ENCODE data around the gene NBEAL2.
"Not testable (repeated sequence)": the region's sequence is repeated elsewhere in the genome, so short reads cannot be mapped to it uniquely, and the experiment has no call there.

NBEAL2 gene

DNA sequence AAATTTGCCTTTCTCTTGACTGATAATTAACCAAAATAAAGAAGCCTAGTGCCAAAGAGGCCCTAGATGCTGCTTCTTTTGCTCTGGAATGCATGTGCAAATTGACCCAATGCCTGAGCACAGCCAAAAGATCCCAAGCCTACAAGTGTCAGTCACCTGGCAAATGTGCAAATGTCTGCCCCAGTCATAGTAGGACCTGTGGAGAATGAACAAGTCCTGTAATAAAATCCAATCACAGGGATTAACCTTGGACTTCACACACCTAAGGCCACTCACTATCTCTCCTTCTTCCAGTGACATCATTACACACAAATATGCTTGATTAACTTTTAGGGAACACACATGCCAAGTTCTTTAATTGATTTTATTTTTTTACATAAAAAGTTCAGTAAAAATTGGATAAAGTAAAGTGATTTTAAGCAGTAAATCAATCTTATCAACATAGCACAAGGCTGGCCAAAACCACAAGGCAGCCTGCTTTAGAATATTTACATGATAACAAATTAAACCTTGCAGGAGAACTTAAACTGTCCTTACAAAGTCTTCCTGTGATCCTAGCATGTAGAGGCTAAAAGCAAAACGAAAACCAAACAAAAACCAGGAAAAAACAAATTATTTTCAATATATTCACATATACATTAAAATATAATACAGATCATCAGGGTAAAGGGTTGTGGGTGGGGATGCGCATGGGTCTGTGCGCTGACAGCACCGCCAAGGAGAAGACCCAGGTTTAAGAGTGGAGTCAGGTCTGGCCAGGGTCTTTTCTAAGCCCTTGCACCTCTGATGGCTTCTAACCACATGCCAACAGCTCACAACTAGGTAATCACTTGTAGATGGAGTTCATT lies 36.8 kb downstream of the NBEAL2 start:
- no peak for DNase-seq

DNA sequence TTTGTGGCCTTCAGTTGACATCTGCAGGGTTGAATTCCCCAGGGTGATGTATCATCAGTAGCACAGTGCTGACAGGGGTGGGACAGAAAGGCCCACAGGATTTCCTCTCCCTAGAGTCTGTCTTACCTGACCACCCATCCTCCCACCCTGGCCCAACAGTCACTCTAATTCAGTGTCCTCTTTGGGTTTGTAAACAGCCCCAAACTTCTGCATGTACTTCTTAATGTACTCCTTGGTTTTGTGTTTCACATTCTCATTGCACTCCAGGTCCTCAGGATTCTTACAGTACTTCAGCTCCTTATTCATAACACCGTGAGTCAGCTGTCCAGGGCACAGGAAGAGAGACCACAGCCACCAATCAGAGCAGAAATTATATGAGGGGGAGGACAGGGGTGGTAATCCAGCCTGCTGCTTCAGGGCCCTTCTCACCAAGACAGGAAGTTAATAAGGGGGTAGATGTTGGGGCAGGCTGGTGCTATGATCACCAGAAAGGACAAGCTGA lies 37.5 kb downstream of the NBEAL2 start:
- DNase-seq = no peak

DNA sequence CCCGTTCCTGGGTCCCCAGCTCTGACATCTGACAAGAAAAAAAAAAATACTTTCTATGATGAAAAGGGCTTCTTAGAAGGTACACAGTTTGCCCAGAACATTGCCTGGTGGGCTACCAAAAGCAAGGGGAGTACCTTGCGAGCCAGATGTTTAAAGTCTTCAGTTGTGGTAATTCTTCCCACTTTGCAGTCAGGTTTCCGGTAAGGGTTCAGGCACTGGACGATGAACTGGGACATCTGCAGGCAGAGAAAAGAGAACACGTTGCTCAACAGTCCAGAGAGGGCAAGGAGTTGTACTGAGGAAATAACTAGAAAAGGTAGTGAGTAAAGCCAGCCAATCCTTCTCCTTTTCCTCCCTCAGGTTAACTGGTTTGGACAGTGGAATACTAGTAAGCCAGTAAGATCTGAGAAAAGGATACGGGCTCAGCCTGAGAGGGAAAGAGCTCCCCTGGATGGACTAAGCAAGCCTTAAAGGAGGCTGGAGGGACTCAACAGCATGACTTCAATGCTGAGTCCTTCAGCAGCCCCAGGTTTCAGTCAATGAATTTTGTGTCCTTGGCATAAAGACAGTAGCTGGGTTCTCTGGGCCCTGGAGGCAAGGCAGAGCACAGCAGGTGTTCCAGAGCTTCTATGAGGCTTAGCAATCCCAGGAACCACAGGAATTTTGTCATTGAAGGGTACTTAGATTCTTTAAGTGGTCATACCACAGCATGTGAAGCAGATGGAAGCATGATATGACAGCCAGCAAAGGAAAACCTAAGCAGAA lies 38.2 kb downstream of the NBEAL2 start:
- DNase-seq = no peak

DNA sequence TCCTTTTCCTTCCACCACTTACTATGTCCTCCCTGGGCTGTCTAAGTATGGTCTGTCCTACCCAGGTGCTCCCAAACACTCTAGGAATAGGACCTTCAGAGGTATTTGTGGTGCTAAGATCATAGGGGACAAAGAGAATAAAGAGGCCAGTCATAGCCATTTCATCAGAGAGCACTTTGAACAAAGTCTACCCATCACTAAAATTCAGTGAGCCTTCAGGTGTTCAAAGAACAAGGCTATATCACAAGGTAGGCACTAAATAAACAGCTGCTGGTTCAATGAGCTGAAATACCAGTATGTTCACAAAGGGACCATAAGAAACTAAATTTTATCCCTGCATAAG lies 38.8 kb downstream of the NBEAL2 start:
- DNase-seq = no peak

DNA sequence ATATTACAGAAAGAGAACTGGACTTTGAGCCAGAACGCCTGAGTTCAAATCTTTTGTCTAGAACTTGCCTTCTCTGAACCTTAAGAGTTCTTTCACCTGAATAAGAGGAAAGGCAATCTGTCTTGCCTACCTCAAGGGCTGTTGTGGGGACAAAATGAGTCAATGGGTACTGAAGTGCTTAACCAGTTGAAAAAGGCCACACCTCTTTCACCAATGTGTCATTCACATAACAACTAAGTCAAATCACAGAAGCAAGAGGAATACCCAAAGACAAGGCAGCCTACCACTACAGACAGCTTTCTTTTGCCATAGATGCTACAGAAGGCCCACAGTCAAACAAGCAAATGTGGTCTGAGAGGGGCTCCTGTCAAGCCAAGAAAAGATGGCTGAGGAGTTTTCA lies 39.7 kb downstream of the NBEAL2 start:
- DNase-seq = no peak

DNA sequence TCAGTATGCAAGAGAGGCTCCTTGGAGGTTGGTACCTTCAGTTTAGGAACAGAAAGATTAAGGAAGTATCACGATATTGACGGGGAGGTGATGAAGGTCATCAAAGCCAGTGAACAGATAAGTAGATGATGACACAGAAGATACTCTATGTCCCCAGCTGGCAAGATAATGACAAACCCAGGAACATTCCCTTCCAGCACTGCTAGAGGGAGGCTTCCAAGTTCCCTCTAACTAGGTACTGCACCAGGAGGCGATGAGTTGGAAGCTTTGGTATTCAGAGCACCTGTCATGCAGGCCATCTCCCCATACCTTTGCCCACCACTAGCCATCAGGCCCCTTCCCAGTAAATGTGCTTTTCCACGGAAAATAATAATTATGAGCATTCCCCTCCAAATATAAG lies 40.8 kb downstream of the NBEAL2 start:
- DNase-seq = no peak

DNA sequence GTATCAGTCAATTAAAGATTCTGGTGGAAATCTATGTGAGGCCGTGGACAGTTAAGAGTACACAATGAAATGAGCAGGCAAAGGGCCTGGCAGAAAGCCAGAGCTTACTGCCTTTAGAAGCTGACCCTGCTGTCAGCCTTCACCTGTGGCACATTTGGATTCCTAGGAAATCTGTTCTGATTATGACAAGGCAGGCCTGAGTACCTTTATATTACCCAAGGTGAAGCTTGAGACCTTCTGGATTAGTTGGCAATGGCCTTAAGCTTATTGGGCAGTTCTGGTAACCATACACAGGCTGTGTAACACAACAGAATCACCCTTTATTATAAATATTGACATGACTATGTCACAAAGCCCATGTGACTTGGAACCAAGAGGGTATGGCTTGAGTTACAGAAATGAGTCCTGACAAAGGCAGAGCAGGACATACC lies 43.2 kb downstream of the NBEAL2 start:
- DNase-seq = no peak

DNA sequence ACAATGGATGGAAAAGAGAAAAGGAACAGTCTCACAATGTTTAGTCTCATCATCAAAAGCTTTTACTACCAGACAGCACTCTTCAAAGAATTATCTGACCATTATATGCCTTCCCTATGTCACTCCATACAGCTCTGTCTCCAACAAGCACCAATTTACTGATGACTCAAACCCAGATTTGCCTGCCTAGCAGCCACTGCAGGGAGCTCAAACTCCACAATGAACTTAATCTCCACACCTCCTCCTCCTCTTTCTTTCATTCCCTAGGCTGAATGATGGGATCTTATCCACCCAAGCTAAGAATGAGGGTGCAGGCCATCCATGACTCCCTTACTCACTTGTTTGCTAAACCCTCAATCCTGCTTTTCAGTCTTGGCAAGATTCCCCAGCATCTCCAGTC lies 45.5 kb downstream of the NBEAL2 start:
- no peak for DNase-seq

DNA sequence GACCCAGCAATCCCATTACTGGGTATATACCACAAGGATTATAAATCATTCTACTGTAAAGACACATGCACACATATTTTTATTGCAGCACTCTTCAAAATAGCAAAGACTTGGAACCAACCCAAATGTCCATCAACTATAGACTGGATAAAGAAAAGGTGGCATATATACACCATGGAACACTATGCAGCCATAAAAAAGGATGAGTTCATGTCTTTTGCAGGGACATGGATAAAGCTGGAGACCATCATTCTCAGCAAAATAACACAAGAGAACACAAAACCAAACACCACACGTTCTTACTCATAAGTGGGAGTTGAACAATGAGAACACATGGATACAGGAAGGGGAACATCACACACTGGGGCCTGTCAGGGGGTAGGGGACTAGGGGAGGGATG lies 47.0 kb downstream of the NBEAL2 start:
- DNase-seq = not testable (repeated sequence)

DNA sequence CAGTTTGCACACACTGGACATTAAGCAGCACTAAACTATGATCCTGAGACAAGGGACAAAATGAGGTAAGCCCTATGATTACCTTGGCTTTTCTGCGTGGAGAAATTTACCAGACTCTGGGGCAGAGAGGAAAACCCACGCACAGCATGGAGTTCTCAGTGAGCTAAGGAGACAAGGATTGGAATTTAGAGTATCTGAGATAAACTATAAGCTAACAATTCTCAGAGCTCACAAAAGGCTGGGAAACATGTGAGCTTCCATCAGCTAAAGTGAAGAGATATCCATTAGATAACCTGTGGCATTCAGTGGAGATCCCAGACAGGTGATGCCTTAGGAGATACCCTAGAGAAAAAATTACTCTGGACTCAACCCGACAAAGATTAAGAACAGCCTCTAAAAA lies 48.7 kb downstream of the NBEAL2 start:
- no peak for DNase-seq

DNA sequence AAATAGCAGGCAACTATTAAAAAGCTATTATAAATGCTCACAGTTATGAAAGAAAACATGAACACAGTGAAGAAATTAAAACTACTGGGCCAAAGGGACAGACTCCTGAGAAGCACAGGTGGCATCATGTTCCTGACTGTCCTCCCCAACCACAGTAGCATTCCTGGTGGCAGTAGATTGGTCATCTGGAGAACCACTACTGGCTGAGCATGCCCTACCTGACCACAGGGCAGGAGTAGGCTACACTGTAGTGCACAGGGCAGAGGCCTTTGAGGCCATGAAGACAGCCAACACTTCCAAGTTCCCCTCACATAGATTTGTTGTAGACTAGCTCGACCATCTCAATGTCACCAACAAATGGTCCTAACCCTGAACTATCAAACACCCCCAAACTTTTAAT lies 49.2 kb downstream of the NBEAL2 start:
- DNase-seq = no peak

DNA sequence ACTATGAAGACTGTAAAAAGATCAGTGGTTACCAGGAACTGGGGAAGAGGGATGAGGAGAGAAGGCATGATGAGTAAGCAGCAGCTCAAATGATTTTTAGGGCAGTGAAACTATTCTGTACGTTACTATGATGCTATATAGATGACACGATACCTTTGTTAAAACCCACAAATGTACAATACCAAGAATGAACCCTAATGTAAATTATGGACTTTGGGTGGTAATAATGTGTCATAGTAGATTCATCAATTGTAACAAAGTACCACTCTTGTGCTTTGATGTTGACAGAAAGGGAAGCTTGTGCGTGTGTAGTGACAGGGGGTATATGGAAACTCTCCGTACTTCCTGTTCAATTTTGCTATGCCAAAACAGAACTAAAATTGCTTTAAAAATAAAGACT lies 51.6 kb downstream of the NBEAL2 start:
- not testable (repeated sequence) for DNase-seq

DNA sequence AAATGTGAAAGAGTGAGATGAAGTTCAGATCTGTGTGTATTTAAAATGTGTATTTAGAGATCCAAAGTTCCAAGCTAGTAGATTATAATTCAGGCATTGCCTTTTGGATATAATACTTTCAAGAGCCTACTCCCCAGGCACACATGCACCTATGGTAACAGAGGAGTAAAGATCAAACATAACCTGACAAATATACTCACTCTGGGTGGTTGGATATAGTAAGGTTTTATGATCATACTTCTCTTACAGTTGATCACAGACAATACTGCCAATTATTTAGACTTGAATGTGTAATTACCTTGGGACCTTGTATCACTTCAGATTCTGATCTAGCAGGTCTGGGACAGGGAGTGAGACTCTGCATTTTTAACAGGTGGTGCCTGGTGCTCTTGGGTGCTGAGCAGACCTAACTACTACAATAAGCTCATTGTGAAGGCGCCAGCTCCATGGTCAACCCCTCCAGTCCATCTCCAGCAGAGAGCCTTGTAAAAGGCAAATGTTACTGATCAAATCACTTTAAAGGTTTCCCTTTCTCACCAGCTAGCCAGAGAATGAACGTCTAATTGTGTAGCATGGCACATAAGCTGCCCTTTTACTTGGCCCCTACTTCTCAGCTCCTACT lies 55.5 kb downstream of the NBEAL2 start:
- DNase-seq = no peak

DNA sequence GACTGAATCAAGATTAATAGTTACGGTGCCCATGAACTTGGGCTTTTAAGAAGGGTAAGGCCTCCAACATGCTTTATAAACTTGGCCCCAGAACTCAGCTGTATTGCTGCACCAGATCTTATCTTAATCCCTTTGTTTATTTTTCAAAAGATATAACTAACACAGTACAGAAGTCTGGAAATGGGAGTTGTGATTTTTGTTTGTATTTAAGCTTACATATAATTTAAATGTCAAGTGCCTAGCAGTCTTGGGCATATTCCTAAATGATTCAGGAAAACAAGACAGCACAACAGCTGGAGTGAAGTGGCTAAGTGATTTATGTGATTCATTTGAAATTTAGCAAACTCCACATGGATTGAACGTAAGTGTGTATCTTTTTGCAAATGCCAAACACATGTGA lies 56.2 kb downstream of the NBEAL2 start:
- DNase-seq = no peak

DNA sequence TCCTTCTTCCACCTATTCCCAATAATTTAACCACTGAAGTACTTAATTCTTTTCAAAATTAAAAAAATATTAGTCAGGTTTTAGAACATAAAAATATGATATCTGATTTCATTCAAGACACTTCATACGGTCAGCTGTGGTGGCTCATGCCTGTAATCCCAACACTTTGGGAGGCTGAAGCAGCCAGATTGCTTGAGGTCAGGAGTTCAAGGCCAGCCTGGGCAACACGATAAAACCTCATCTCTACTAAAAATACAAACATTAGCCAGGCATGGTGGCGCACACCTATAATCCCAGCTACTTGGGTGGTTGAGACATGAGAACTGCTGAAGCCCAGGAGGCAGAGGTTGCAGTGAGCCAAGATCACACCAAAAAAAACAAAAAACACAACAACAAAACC lies 56.7 kb downstream of the NBEAL2 start:
- DNase-seq = no peak

DNA sequence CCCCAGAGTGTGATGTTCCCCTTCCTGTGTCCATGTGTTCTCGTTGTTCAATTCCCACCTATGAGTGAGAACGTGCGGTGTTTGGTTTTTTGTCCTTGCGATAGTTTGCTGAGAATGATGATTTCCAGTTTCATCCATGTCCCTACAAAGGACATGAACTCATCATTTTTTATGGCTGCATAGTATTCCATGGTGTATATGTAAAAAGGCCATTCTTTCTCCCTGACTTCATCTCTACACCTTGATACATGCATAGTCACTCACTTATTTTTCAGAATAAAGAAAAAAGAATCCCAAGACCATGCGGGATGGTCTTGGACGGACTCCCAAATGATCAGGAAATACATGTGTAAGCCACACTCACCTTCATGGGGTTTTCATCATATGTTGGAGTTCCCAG lies 57.8 kb downstream of the NBEAL2 start:
- DNase-seq = not testable (repeated sequence)

DNA sequence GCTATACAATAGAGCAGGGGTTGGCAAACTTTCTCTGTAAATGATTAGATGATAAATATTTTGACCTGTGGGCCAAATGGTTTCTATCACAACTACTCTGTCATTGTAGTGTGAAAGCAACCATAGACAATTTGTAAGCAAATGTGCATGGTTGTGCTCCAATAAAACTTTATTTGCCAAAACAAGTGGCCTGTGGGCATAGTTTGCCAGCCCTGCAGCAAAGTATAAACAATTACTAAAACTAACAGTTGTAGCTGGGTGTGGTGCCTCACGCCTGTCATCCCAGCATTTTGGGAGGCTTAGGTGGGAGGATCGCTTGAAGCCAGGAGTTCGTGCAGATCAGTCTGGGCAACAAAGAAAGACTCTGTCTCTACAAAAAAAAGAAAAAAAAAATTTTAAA lies 61.6 kb downstream of the NBEAL2 start:
- DNase-seq = no peak

DNA sequence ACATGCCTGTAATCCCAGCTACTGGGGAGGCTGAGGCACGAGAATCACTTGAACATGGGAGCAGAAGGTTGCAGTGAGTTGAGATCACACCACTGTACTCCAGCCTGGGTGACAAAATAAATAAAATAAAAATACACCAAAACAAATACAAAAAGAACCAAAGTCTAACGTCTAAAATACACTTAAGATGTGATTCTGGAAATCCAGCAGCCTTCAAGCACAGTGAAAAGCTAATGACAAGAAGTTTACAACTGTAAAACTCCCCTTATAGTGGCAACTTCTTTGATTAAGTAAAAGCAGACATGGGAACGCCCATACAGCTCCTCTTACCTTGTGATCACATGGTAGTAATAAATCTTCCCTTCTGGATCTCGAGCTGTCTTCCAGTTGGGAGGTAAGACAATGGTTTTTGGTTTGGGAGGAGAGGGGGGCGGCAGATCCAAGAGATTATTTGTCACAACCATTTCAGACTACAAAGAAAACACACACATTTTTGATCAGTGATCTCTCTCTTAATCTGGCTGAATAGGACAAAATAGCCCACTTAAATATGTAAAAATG lies 62.8 kb downstream of the NBEAL2 start:
- no peak for DNase-seq

DNA sequence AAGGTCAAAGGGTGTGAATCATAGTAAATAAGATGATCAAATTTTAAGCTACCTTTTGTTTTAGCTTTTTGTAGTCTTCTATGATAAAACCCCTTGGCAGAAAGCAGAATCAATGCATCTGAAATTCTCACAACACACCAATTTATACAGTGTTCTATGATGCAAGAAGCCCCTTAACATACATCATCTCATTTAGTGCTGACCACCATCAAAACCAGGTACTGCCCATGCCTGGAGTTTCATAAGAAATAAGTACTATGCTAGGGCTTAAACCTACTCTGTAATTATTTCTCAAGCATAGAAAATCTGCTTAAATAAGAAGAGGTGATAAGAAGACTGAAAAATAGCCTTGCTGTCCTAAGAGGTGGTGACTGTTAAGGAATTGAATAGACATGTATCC lies 67.6 kb downstream of the NBEAL2 start:
- DNase-seq = no peak

DNA sequence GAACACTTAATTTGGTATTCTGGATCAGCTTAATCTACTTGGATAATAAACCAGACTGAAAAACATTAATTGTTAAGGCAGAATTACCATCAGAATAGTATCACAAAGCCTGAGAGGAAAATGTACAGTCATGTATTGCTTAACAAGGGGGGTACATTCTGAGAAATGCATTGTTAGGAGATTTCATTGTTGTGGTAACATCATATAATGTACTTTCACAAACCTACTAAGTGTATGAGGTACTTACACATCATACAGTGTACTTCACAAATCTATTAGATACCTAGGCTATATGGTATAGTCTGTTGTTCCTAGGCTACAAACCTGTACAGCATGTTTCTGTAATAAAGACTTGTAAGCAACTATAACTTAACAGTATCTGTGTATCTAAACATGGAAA lies 68.2 kb downstream of the NBEAL2 start:
- DNase-seq = no peak

DNA sequence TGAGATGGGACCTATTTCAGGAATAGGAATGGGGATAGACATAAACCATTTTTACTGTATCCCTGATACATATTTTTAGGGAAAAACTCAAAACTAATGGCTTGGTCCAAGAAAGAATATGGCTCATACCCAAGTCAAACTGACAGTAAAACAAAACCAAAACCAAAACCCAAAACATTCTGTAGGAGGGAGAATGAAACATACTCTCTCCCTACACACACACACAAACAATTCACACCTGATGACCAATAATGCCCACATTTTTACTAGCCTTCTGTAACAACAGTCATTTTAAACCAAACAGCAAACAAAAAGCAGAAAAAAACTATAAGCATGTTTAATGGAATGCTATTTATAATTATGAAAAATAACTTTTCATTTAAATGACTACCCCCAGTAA lies 74.9 kb downstream of the NBEAL2 start:
- DNase-seq = no peak

DNA sequence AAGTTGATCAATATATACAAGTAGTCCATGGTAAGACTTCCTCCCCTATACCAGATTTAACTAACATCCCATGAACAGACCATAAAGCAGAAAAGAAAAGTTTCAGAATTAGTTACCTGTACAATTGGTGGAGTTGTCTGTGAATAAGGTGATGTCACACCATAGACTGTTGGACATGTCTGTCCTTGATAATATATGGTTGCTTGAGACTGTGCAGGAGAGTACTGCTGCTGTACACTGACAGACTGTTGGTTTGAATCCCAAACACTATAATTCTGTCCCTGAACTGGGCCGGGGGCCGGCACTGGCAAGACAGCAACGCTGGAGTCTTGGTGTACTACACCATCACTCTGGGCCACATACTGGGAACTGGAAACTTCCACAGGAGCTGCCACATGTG lies 77.2 kb downstream of the NBEAL2 start:
- DNase-seq = no peak

DNA sequence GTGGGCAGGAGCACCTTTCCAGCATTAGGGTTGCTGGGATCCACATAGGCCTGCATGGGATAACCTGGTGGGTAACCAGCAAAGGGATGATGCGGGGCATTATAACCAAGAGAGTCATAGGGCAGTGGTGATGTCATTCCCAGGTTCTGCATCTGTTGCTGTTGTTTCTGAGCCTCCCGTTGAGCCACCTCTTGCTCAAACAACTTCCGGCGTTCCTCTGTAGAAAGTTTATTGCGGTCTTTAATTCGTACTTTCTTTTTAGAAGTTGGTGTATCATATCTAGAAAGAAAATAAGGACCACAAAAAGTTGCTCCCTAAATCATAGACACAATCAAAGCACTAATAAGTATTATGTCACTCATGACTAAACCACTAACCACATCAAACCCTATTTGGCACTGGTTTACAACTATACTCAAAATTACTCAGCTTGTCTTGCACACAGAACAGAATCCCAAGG lies 77.8 kb downstream of the NBEAL2 start:
- DNase-seq = no peak
